ENCODE measurements around the gene FAT3. TPM values are rescaled to one million over a fixed set of nuclear protein-coding genes. Genes with fewer than 3 reads are reported as not detected.

FAT3 gene
- total RNA-seq, 2 donors from 2014 or later, result 0.10 to 0.96 TPM

GRCh38 chr11:92211576-92212167 lies 12.9 kb upstream of the FAT3 start:
- Histone ChIP-seq H3K4me1 (no peaks in the 10 kb centered on the region), H3K9me3 (no peaks in the 10 kb centered on the region), H3K36me3 (no peaks in the 10 kb centered on the region), H3K27me3 (no peaks in the 10 kb centered on the region), H3K27ac (no peak overlapping the region), H3K4me3 (no peak overlapping the region), H3K9ac (ENCODE audit: low read depth in 2 of 2, low read length in 2 of 2) (no peak overlapping the region)
- intact Hi-C loops (cut with DNase I), result loop anchor here (10.0 kb wide), 1 partner anchor 673 kb away; no protein-coding TSS in a partner anchor
- DNase-seq, result no peak
- TF ChIP-seq, protein P1, sequence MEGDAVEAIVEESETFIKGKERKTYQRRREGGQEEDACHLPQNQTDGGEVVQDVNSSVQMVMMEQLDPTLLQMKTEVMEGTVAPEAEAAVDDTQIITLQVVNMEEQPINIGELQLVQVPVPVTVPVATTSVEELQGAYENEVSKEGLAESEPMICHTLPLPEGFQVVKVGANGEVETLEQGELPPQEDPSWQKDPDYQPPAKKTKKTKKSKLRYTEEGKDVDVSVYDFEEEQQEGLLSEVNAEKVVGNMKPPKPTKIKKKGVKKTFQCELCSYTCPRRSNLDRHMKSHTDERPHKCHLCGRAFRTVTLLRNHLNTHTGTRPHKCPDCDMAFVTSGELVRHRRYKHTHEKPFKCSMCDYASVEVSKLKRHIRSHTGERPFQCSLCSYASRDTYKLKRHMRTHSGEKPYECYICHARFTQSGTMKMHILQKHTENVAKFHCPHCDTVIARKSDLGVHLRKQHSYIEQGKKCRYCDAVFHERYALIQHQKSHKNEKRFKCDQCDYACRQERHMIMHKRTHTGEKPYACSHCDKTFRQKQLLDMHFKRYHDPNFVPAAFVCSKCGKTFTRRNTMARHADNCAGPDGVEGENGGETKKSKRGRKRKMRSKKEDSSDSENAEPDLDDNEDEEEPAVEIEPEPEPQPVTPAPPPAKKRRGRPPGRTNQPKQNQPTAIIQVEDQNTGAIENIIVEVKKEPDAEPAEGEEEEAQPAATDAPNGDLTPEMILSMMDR (IDR thresholded peaks at IDR 0.05), result no peak

DNA sequence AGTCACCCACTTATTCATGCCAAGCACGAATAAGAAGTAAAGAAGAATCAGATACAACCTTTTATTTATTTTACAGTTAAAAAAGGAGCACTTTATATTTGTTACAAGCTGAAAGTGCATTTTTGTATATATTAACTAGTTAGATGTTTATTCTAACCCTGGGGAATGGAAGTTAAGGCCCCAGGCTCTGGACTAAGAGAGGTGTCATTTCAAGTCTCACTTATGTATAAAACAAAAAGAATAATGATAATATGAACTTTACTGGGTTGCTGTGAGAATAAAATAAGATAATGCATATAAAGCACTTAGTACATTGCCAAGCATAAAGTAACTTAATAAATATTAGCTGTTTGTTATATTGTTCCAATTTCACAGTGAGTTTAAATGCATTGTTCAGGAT lies 12.1 kb upstream of the FAT3 start:
- Histone ChIP-seq H3K9me3 (no peaks in the 10 kb centered on the region), H3K9ac (ENCODE audit: low read depth in 2 of 2, low read length in 2 of 2) (no peak overlapping the region), H3K27ac (no peak overlapping the region), H3K4me1 (no peaks in the 10 kb centered on the region), H3K27me3 (no peaks in the 10 kb centered on the region), H3K36me3 (no peaks in the 10 kb centered on the region), H3K4me3 (no peak overlapping the region)
- DNase-seq, result no peak
- TF ChIP-seq, protein P1 (IDR thresholded peaks at IDR 0.05), result no peak
- intact Hi-C loops (cut with DNase I), result loop anchor here (10.0 kb wide), 1 partner anchor 672 kb away; no protein-coding TSS in a partner anchor

DNA sequence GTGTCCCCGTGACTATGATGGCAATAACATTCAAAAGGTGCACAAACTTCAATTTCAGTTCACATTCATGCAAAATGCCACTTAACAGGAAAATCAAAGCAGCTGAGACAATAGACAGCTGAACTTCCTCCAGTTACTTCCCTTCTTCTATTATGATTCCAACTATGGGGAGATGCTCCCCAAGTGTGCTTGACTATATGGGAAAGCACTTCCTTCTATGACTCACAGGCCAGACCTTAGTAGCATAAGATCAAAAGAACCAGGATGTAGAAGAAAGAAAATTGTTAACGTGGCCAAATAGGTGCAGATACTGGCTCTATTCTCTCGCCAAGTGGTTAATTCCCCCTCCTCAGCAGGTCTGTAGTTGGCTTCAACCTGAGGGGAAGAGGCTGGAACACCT lies 7.8 kb upstream of the FAT3 start:
- DNase-seq, result no peak
- no peak overlapping the region for H3K4me3 ChIP-seq
- no peaks in the 10 kb centered on the region for H3K4me1 ChIP-seq
- H3K9me3 ChIP-seq, result no peaks in the 10 kb centered on the region
- no peak overlapping the region for H3K27ac ChIP-seq
- intact Hi-C loops (cut with DNase I), result loop anchor here (10.0 kb wide), 1 partner anchor 668 kb away; no protein-coding TSS in a partner anchor
- H3K9ac ChIP-seq (ENCODE audit: low read depth in 2 of 2, low read length in 2 of 2), result no peak overlapping the region
- H3K27me3 ChIP-seq, result no peaks in the 10 kb centered on the region
- TF ChIP-seq, protein P1 (IDR thresholded peaks at IDR 0.05), result no peak
- H3K36me3 ChIP-seq, result no peaks in the 10 kb centered on the region

DNA sequence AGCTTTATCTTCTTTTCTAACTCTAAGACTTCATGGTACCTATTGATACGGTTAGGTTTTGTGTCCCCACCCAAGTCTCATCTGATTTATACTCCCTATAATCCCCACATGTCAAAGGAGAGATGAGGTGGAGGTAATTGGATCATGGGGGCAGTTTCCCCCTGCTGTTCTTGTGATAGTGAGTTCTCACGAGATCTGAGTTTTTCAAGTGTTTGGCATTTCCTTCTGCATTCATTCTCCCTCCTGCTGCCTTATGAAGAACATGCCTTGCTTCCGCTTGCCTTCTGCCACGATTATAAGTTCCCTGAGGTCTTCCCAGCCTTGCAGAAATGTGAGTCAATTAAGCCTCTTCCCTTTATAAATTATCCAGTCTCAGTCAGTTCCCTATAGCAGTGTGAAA lies 5.1 kb upstream of the FAT3 start:
- no peak overlapping the region for H3K9ac ChIP-seq (ENCODE audit: low read depth in 2 of 2, low read length in 2 of 2)
- no peak for DNase-seq
- no peaks in the 10 kb centered on the region for H3K4me1 ChIP-seq
- H3K36me3 ChIP-seq, result no peaks in the 10 kb centered on the region
- H3K27me3 ChIP-seq, result peaks cover 7% of the 10 kb centered on the region
- H3K9me3 ChIP-seq, result no peaks in the 10 kb centered on the region
- TF ChIP-seq, protein P1 (IDR thresholded peaks at IDR 0.05), result no peak
- H3K27ac ChIP-seq, result no peak overlapping the region
- intact Hi-C loops (cut with DNase I), result loop anchor here (10.0 kb wide), 1 partner anchor 665 kb away; no protein-coding TSS in a partner anchor
- H3K4me3 ChIP-seq, result no peak overlapping the region

- Histone ChIP-seq H3K27ac (no peak overlapping the region), H3K4me3 (no peak overlapping the region), H3K4me1 (peaks cover 5% of the 10 kb centered on the region), H3K9ac (ENCODE audit: low read depth in 2 of 2, low read length in 2 of 2) (no peak overlapping the region), H3K27me3 (peaks cover 39% of the 10 kb centered on the region), H3K9me3 (no peaks in the 10 kb centered on the region), H3K36me3 (no peaks in the 10 kb centered on the region)
- TF ChIP-seq, protein P1 (IDR thresholded peaks at IDR 0.05), result no peak
- no peak for DNase-seq
- intact Hi-C loops (cut with DNase I), result no loop called here
Observed at GRCh38 chr11:92222701-92223100, 1.9 kb upstream of the FAT3 start.

Data from colonic mucosa (tissue), 4 donors.